Progenitor cell of endocrine pancreas (in vitro differentiated cells): Measurements from ENCODE around the gene NTSR1. TPM values are rescaled to one million over a fixed set of nuclear protein-coding genes. Genes with fewer than 3 reads are reported as not detected.

Experiments used
- DNase-seq: peaks from one replicate; pipeline ENCODE4 v3.0.0; 2021; ENCODE audit warnings: low spot score; ENCODE audit not compliant: unreplicated experiment
- H3K27ac Mint-ChIP-seq: 2 replicates; pipeline ENCODE4 v1.8.0; 2021; ENCODE audit warnings: mild to moderate bottlenecking, moderate library complexity, mixed read lengths
- H3K27me3 Mint-ChIP-seq: 2 replicates; pipeline ENCODE4 v1.8.0; 2021; ENCODE audit warnings: mixed read lengths
- H3K36me3 Mint-ChIP-seq: 2 replicates; pipeline ENCODE4 v1.8.0; 2022; ENCODE audit warnings: mixed read lengths; ENCODE audit not compliant: insufficient read depth
- H3K4me1 Mint-ChIP-seq: 2 replicates; pipeline ENCODE4 v1.8.0; 2021; ENCODE audit warnings: low read depth, mixed read lengths
- H3K4me3 Mint-ChIP-seq: 2 replicates; pipeline ENCODE4 v1.8.0; 2021; ENCODE audit warnings: low read depth, mild to moderate bottlenecking, moderate library complexity, mixed read lengths
- H3K9me3 Mint-ChIP-seq: 2 replicates; pipeline ENCODE4 v1.8.0; 2021; ENCODE audit warnings: low read depth, mixed read lengths
- total RNA-seq: library from RNA; stranded (reverse); gene quantifications from 2 replicates; pipeline ENCODE4 v1.2.1, GENCODE V29; 2021
- TF ChIP-seq, protein P1 (sequence below): fragments of 200-600 bp; sonication (generic); IDR thresholded peaks from one replicate; pipeline ENCODE4 v1.5.0; 2021; ENCODE audit warnings: antibody characterized with exemption, mild to moderate bottlenecking; ENCODE audit not compliant: unreplicated experiment

NTSR1 gene
- total RNA-seq, 1 donor from 2014 or later: not detected

DNA sequence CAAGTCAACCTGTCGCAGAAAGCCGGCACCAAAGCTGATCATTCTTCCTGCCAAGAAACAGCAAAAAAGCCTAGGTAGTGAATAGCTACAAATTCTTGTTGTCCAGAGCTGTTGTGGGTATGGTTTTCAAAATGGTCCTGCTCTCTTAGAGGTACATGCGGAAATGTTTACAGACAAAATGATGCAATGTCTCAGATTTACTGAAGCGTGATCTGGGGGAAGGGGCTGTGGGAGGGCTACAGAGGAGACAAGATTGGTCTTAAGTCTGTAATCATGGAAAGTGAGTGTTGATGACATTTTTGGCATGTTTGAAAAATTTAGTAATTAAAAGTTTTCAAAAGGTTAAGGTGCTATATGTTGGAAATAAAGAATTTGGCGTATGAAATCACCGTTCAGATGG, 6.2 kb downstream of the NTSR1 start:
- H3K9me3 Mint-ChIP-seq: peaks cover 9% of the 10 kb centered on the region

GRCh38 chr20:62715201-62715600, 6.6 kb downstream of the NTSR1 start:
- no peak for DNase-seq
- H3K27ac Mint-ChIP-seq: no peak overlapping the region
- no peaks in the 10 kb centered on the region for H3K4me1 Mint-ChIP-seq
- TF ChIP-seq, protein P1, sequence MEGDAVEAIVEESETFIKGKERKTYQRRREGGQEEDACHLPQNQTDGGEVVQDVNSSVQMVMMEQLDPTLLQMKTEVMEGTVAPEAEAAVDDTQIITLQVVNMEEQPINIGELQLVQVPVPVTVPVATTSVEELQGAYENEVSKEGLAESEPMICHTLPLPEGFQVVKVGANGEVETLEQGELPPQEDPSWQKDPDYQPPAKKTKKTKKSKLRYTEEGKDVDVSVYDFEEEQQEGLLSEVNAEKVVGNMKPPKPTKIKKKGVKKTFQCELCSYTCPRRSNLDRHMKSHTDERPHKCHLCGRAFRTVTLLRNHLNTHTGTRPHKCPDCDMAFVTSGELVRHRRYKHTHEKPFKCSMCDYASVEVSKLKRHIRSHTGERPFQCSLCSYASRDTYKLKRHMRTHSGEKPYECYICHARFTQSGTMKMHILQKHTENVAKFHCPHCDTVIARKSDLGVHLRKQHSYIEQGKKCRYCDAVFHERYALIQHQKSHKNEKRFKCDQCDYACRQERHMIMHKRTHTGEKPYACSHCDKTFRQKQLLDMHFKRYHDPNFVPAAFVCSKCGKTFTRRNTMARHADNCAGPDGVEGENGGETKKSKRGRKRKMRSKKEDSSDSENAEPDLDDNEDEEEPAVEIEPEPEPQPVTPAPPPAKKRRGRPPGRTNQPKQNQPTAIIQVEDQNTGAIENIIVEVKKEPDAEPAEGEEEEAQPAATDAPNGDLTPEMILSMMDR: no peak
- no peak overlapping the region for H3K4me3 Mint-ChIP-seq
- H3K9me3 Mint-ChIP-seq: peaks cover 10% of the 10 kb centered on the region
- H3K36me3 Mint-ChIP-seq: no peaks in the 10 kb centered on the region
- H3K27me3 Mint-ChIP-seq: peaks cover 63% of the 10 kb centered on the region

More for the DNA sequence above, 6.2 kb downstream of the NTSR1 start:
- no peak for DNase-seq
- no peaks in the 10 kb centered on the region for H3K4me1 Mint-ChIP-seq
- H3K4me3 Mint-ChIP-seq: no peak overlapping the region
- TF ChIP-seq, protein P1: no peak
- no peaks in the 10 kb centered on the region for H3K36me3 Mint-ChIP-seq
- no peak overlapping the region for H3K27ac Mint-ChIP-seq
- peaks cover 66% of the 10 kb centered on the region for H3K27me3 Mint-ChIP-seq

DNA sequence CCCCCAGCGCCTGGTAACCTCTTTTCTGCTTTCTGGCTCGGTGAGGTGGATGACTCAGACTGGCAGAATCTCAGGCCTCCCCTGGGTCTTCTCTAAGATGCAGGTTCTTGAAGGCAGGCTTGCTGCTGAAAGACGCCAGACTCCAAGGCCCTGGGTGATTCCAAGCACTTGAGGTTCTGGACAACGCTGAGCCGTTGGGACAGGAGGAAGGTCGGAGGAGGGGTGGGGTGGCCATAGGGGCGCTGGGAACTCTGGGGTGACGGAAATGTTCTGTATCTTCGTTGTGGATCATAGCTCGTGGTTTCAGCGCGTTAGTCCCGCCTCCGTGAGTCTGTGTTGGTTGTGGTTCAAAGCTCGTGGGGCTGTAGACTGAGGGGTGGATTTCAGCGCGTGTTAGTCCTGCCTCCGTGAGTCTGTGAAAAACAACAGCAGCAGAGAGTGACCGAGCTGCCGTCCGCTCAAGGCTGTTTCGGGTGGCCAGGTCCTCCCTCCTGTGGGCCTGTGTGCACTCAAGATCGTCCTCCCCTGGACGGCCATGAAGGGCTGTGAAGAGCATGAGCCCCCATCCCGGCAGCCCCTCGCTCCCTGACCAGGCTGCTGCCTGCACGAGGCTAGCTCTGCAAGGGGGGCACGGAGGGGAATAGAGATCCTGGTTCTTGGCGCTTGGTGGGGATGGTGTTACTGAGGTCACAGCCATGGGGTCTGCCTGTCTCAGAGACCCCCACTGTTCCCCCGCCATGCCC, 7.7 kb downstream of the NTSR1 start:
- Mint-ChIP-seq H3K36me3 (no peaks in the 10 kb centered on the region), H3K4me1 (no peaks in the 10 kb centered on the region), H3K4me3 (no peak overlapping the region), H3K27me3 (peaks cover 55% of the 10 kb centered on the region), H3K9me3 (peaks cover 16% of the 10 kb centered on the region), H3K27ac (no peak overlapping the region)
- no peak for DNase-seq
- TF ChIP-seq, protein P1: no peak

- Mint-ChIP-seq H3K4me3 (no peak overlapping the region), H3K27me3 (peaks cover 55% of the 10 kb centered on the region), H3K4me1 (no peaks in the 10 kb centered on the region), H3K36me3 (no peaks in the 10 kb centered on the region), H3K27ac (no peak overlapping the region), H3K9me3 (peaks cover 22% of the 10 kb centered on the region)
- TF ChIP-seq, protein P1: no peak
- DNase-seq: no peak
Observed at GRCh38 chr20:62716941-62717310, 8.3 kb downstream of the NTSR1 start.

- Mint-ChIP-seq H3K36me3 (no peaks in the 10 kb centered on the region), H3K27me3 (peaks cover 53% of the 10 kb centered on the region), H3K27ac (no peak overlapping the region), H3K9me3 (peaks cover 22% of the 10 kb centered on the region), H3K4me1 (no peaks in the 10 kb centered on the region), H3K4me3 (no peak overlapping the region)
- no peak for DNase-seq
- TF ChIP-seq, protein P1: no peak
Observed at GRCh38 chr20:62717933-62718332, 9.3 kb downstream of the NTSR1 start.
